ENCODE measurements around the gene OTOP2. TPM values are rescaled to one million over a fixed set of nuclear protein-coding genes. Genes with fewer than 3 reads are reported as not detected.
"Not testable (repeated sequence)": the region's sequence is repeated elsewhere in the genome, so short reads cannot be mapped to it uniquely, and the experiment has no call there.

The OTOP2 gene
- total RNA-seq, 6 experiments from 2014 or later, result not detected

- Mint-ChIP-seq H3K9me3 (no peaks in the 10 kb centered on the region), H3K4me1 (ENCODE audit: low read depth) (peaks cover 15% of the 10 kb centered on the region), H3K36me3 (ENCODE audit: low read depth) (no peaks in the 10 kb centered on the region), H3K27ac (no peak overlapping the region), H3K27me3 (ENCODE audit: insufficient read depth) (peaks cover 2% of the 10 kb centered on the region), H3K4me3 (no peak overlapping the region)
- TF ChIP-seq CTCF (IDR thresholded peaks at IDR 0.05), result no peak
- no peak for DNase-seq
Measured at GRCh38 chr17:74962622-74963394, 38.7 kb downstream of the OTOP2 start.

- peaks cover 2% of the 10 kb centered on the region for H3K27me3 Mint-ChIP-seq (ENCODE audit: insufficient read depth)
- peak; percentile 39; the same call in 1 of the 2 replicates for TF ChIP-seq CTCF (IDR thresholded peaks at IDR 0.05)
- no peaks in the 10 kb centered on the region for H3K9me3 Mint-ChIP-seq
- peaks cover 15% of the 10 kb centered on the region for H3K4me1 Mint-ChIP-seq (ENCODE audit: low read depth)
- H3K36me3 Mint-ChIP-seq (ENCODE audit: low read depth), result no peaks in the 10 kb centered on the region
- H3K27ac Mint-ChIP-seq, result no peak overlapping the region
- H3K4me3 Mint-ChIP-seq, result no peak overlapping the region
- DNase-seq, result no peak
Measured at GRCh38 chr17:74963656-74964055, 39.6 kb downstream of the OTOP2 start.

GRCh38 chr17:74964246-74964761 is 40.2 kb downstream of the OTOP2 start:
- H3K4me3 Mint-ChIP-seq, result no peak overlapping the region
- no peaks in the 10 kb centered on the region for H3K36me3 Mint-ChIP-seq (ENCODE audit: low read depth)
- no peak for DNase-seq
- H3K9me3 Mint-ChIP-seq, result no peaks in the 10 kb centered on the region
- H3K4me1 Mint-ChIP-seq (ENCODE audit: low read depth), result peaks cover 15% of the 10 kb centered on the region
- TF ChIP-seq CTCF (IDR thresholded peaks at IDR 0.05), result no peak
- H3K27ac Mint-ChIP-seq, result no peak overlapping the region
- peaks cover 4% of the 10 kb centered on the region for H3K27me3 Mint-ChIP-seq (ENCODE audit: insufficient read depth)

GRCh38 chr17:74964988-74965622 is 41.0 kb downstream of the OTOP2 start:
- no peak for TF ChIP-seq CTCF (IDR thresholded peaks at IDR 0.05)
- H3K27me3 Mint-ChIP-seq (ENCODE audit: insufficient read depth), result peaks cover 3% of the 10 kb centered on the region
- no peak overlapping the region for H3K27ac Mint-ChIP-seq
- H3K4me1 Mint-ChIP-seq (ENCODE audit: low read depth), result peaks cover 11% of the 10 kb centered on the region
- H3K36me3 Mint-ChIP-seq (ENCODE audit: low read depth), result no peaks in the 10 kb centered on the region
- no peak overlapping the region for H3K4me3 Mint-ChIP-seq
- DNase-seq, result no peak
- H3K9me3 Mint-ChIP-seq, result no peaks in the 10 kb centered on the region

GRCh38 chr17:74968361-74968780 is 44.3 kb downstream of the OTOP2 start:
- DNase-seq, result no peak
- H3K27ac Mint-ChIP-seq, result no peak overlapping the region
- peaks cover 20% of the 10 kb centered on the region for H3K27me3 Mint-ChIP-seq (ENCODE audit: insufficient read depth)
- no peaks in the 10 kb centered on the region; the same call in 1 of the 2 replicates for H3K9me3 Mint-ChIP-seq
- peaks cover 5% of the 10 kb centered on the region; the same call in 1 of the 2 replicates for H3K36me3 Mint-ChIP-seq (ENCODE audit: low read depth)
- H3K4me3 Mint-ChIP-seq, result no peak overlapping the region
- TF ChIP-seq CTCF (IDR thresholded peaks at IDR 0.05), result no peak
- H3K4me1 Mint-ChIP-seq (ENCODE audit: low read depth), result peaks cover 7% of the 10 kb centered on the region

GRCh38 chr17:74969501-74969900 is 45.4 kb downstream of the OTOP2 start:
- H3K27ac Mint-ChIP-seq; H3K4me3 Mint-ChIP-seq; H3K9me3 Mint-ChIP-seq; H3K4me1 Mint-ChIP-seq (ENCODE audit: low read depth); H3K36me3 Mint-ChIP-seq (ENCODE audit: low read depth); DNase-seq: not testable (repeated sequence)
- peaks cover 26% of the 10 kb centered on the region for H3K27me3 Mint-ChIP-seq (ENCODE audit: insufficient read depth)
